Rectal smooth muscle tissue (tissue), 1 donor: ENCODE results near the gene ASB14.

ENCODE experiments used
- H3K27ac ChIP-seq: one replicate; pipeline ENCODE4 v1.7.0; 2013; ENCODE audit warnings: low read depth, low read length, inconsistent platforms
- H3K27me3 ChIP-seq: one replicate; pipeline ENCODE4 v1.7.0; 2013; ENCODE audit warnings: low read length; ENCODE audit not compliant: control insufficient read depth, insufficient read depth
- H3K36me3 ChIP-seq: one replicate; pipeline ENCODE4 v1.7.0; 2013; ENCODE audit warnings: low read length; ENCODE audit not compliant: control insufficient read depth, insufficient read depth
- H3K4me1 ChIP-seq: one replicate; pipeline ENCODE4 v1.7.0; 2013; ENCODE audit warnings: low read length; ENCODE audit not compliant: control insufficient read depth, insufficient read depth
- H3K4me3 ChIP-seq: one replicate; pipeline ENCODE4 v1.7.0; 2013; ENCODE audit warnings: low read length
- H3K9ac ChIP-seq: one replicate; pipeline ENCODE4 v1.7.0; 2013; ENCODE audit warnings: low read length

The ASB14 gene

GRCh38 chr3:57288403-57288802 is 4.1 kb downstream of the ASB14 start:
- no peak overlapping the region for H3K4me3 ChIP-seq
- no peaks in the 10 kb centered on the region for H3K36me3 ChIP-seq
- no peak overlapping the region for H3K27ac ChIP-seq
- no peaks in the 10 kb centered on the region for H3K4me1 ChIP-seq
- no peak overlapping the region for H3K9ac ChIP-seq
- H3K27me3 ChIP-seq, result no peaks in the 10 kb centered on the region

GRCh38 chr3:57287205-57287604 is 5.3 kb downstream of the ASB14 start:
- H3K36me3 ChIP-seq, result no peaks in the 10 kb centered on the region
- H3K27ac ChIP-seq, result no peak overlapping the region
- H3K9ac ChIP-seq, result no peak overlapping the region
- H3K4me1 ChIP-seq, result no peaks in the 10 kb centered on the region
- H3K4me3 ChIP-seq, result no peak overlapping the region
- no peaks in the 10 kb centered on the region for H3K27me3 ChIP-seq

GRCh38 chr3:57283334-57283733 is 9.2 kb downstream of the ASB14 start:
- no peak overlapping the region for H3K4me3 ChIP-seq
- no peak overlapping the region for H3K9ac ChIP-seq
- no peaks in the 10 kb centered on the region for H3K4me1 ChIP-seq
- H3K27me3 ChIP-seq, result no peaks in the 10 kb centered on the region
- no peak overlapping the region for H3K27ac ChIP-seq
- H3K36me3 ChIP-seq, result no peaks in the 10 kb centered on the region

- Histone ChIP-seq H3K27ac (no peak overlapping the region), H3K4me1 (no peaks in the 10 kb centered on the region), H3K9ac (no peak overlapping the region), H3K36me3 (no peaks in the 10 kb centered on the region), H3K4me3 (no peak overlapping the region), H3K27me3 (no peaks in the 10 kb centered on the region)
Measured at GRCh38 chr3:57281715-57282114, 10.8 kb downstream of the ASB14 start.

GRCh38 chr3:57279685-57280084 is 12.8 kb downstream of the ASB14 start:
- Histone ChIP-seq H3K9ac (no peak overlapping the region), H3K4me1 (no peaks in the 10 kb centered on the region), H3K36me3 (peaks cover 2% of the 10 kb centered on the region), H3K4me3 (no peak overlapping the region), H3K27me3 (no peaks in the 10 kb centered on the region), H3K27ac (no peak overlapping the region)

- Histone ChIP-seq H3K4me1 (no peaks in the 10 kb centered on the region), H3K36me3 (peaks cover 2% of the 10 kb centered on the region), H3K4me3 (no peak overlapping the region), H3K27ac (no peak overlapping the region), H3K9ac (no peak overlapping the region), H3K27me3 (no peaks in the 10 kb centered on the region)
Measured at GRCh38 chr3:57278237-57278636, 14.2 kb downstream of the ASB14 start.

- Histone ChIP-seq H3K9ac (no peak overlapping the region), H3K4me3 (no peak overlapping the region), H3K27ac (no peak overlapping the region), H3K36me3 (peaks cover 4% of the 10 kb centered on the region), H3K4me1 (no peaks in the 10 kb centered on the region), H3K27me3 (no peaks in the 10 kb centered on the region)
Measured at GRCh38 chr3:57275393-57275792, 17.1 kb downstream of the ASB14 start.

GRCh38 chr3:57274845-57275244 is 17.6 kb downstream of the ASB14 start:
- Histone ChIP-seq H3K4me1 (no peaks in the 10 kb centered on the region), H3K27ac (no peak overlapping the region), H3K36me3 (peaks cover 4% of the 10 kb centered on the region), H3K27me3 (no peaks in the 10 kb centered on the region), H3K4me3 (no peak overlapping the region), H3K9ac (no peak overlapping the region)

- H3K4me1 ChIP-seq, result no peaks in the 10 kb centered on the region
- H3K4me3 ChIP-seq, result no peak overlapping the region
- no peak overlapping the region for H3K9ac ChIP-seq
- H3K27ac ChIP-seq, result no peak overlapping the region
- peaks cover 13% of the 10 kb centered on the region for H3K36me3 ChIP-seq
- H3K27me3 ChIP-seq, result no peaks in the 10 kb centered on the region
Measured at GRCh38 chr3:57268416-57268815, 24.1 kb downstream of the ASB14 start.

GRCh38 chr3:57261929-57262328 is 30.6 kb downstream of the ASB14 start:
- Histone ChIP-seq H3K36me3 (peaks cover 5% of the 10 kb centered on the region), H3K9ac (no peak overlapping the region), H3K4me3 (no peak overlapping the region), H3K27me3 (no peaks in the 10 kb centered on the region), H3K27ac (no peak overlapping the region), H3K4me1 (no peaks in the 10 kb centered on the region)

GRCh38 chr3:57261119-57261518 is 31.4 kb downstream of the ASB14 start:
- peaks cover 5% of the 10 kb centered on the region for H3K36me3 ChIP-seq
- no peak overlapping the region for H3K4me3 ChIP-seq
- H3K9ac ChIP-seq, result no peak overlapping the region
- no peaks in the 10 kb centered on the region for H3K4me1 ChIP-seq
- H3K27me3 ChIP-seq, result no peaks in the 10 kb centered on the region
- no peak overlapping the region for H3K27ac ChIP-seq

GRCh38 chr3:57257678-57258077 is 34.8 kb downstream of the ASB14 start:
- Histone ChIP-seq H3K4me3 (no peak overlapping the region), H3K27ac (no peak overlapping the region), H3K36me3 (peaks cover 2% of the 10 kb centered on the region), H3K27me3 (no peaks in the 10 kb centered on the region), H3K9ac (no peak overlapping the region), H3K4me1 (no peaks in the 10 kb centered on the region)

GRCh38 chr3:57256844-57257243 is 35.6 kb downstream of the ASB14 start:
- Histone ChIP-seq H3K27ac (no peak overlapping the region), H3K4me3 (no peak overlapping the region), H3K9ac (no peak overlapping the region), H3K4me1 (no peaks in the 10 kb centered on the region), H3K27me3 (no peaks in the 10 kb centered on the region), H3K36me3 (peaks cover 2% of the 10 kb centered on the region)
